HEK293T (cell line): ENCODE data around the gene CCNI2.

Experiments used
- ARNT ChIP-seq: fragments of 450-650 bp; IDR thresholded peaks from 2 replicates; pipeline ENCODE4 v1.6.1; 2017; ENCODE audit warnings: mild to moderate bottlenecking
- BHLHE40 ChIP-seq: fragments of 450-650 bp; IDR thresholded peaks from 2 replicates; pipeline ENCODE4 v1.6.1; 2016; ENCODE audit warnings: mild to moderate bottlenecking, moderate library complexity, borderline replicate concordance
- ELF4 ChIP-seq: fragments of 450-650 bp; IDR thresholded peaks from 2 replicates; pipeline ENCODE4 v1.6.1; 2017; ENCODE audit warnings: antibody characterized with exemption
- FOXA1 ChIP-seq: fragments of 450-650 bp; IDR thresholded peaks from 2 replicates; pipeline ENCODE4 v1.6.1; 2016; ENCODE audit warnings: mild to moderate bottlenecking
- FOXM1 ChIP-seq: fragments of 450-650 bp; IDR thresholded peaks from 2 replicates; pipeline ENCODE4 v1.6.1; 2017; ENCODE audit warnings: mild to moderate bottlenecking, borderline replicate concordance

GRCh38 chr5:132797651-132798050, 50.4 kb downstream of the CCNI2 start:
- TF ChIP-seq ELF4, result no peak
- TF ChIP-seq FOXM1, result no peak
- TF ChIP-seq FOXA1, result no peak
- no peak for TF ChIP-seq BHLHE40
- TF ChIP-seq ARNT, result no peak
